SK-N-SH (cell line): ENCODE measurements around the gene RHOBTB1.

Experiments
- CHD2 ChIP-seq: fragments of 150-350 bp; IDR thresholded peaks from 2 replicates; pipeline ENCODE4 v1.6.1; 2018; ENCODE audit warnings: low read length; ENCODE audit not compliant: partially characterized antibody
- CTCF ChIP-seq: fragments of 200-600 bp; sonication (generic); IDR thresholded peaks from 2 replicates; pipeline ENCODE4 v1.6.1; 2017; ENCODE audit warnings: antibody characterized with exemption, mild to moderate bottlenecking, moderate library complexity
- EZH2phosphoT487 ChIP-seq: fragments of 200-600 bp; sonication (generic); IDR thresholded peaks from 2 replicates; pipeline ENCODE4 v1.6.1; 2017; ENCODE audit warnings: low read depth, mixed run types, mild to moderate bottlenecking, antibody characterized with exemption, moderate library complexity, borderline replicate concordance
- JUND ChIP-seq: IDR thresholded peaks from 2 replicates; pipeline ENCODE4 v1.4.0; 2012
- MAX ChIP-seq: IDR thresholded peaks from 2 replicates; pipeline ENCODE4 v1.4.0; 2012; ENCODE audit warnings: low read depth
- MXI1 ChIP-seq: IDR thresholded peaks from 2 replicates; pipeline ENCODE4 v1.6.1; 2012; ENCODE audit warnings: mild to moderate bottlenecking, low read depth, low read length, improper control_type of control experiment
- SMC3 ChIP-seq: IDR thresholded peaks from 2 replicates; pipeline ENCODE4 v1.6.1; 2012; ENCODE audit warnings: low read depth, low read length, improper control_type of control experiment
- USF1 ChIP-seq: IDR thresholded peaks from 2 replicates; pipeline ENCODE4 v1.4.0; 2012; ENCODE audit warnings: low read depth, borderline replicate concordance

- TF ChIP-seq SMC3 = no peak
- TF ChIP-seq CTCF = no peak
- no peak for TF ChIP-seq CHD2
- TF ChIP-seq USF1 = no peak
- TF ChIP-seq EZH2phosphoT487 = no peak
- no peak for TF ChIP-seq JUND
- no peak for TF ChIP-seq MAX
- TF ChIP-seq MXI1 = no peak
Measured at GRCh38 chr10:60976687-60977086, 32.7 kb upstream of the RHOBTB1 start.
